H7 (cell line): ENCODE measurements around the gene NEBL. TPM values are rescaled to one million over a fixed set of nuclear protein-coding genes. Genes with fewer than 3 reads are reported as not detected.

Experiments
- DNase-seq: peaks from one replicate; pipeline ENCODE4 v3.0.0; 2012
- H3K27me3 ChIP-seq: 2 replicates; pipeline ENCODE4 v1.6.0; 2011; ENCODE audit warnings: mild to moderate bottlenecking, low read length; ENCODE audit not compliant: control insufficient read depth, insufficient read depth
- H3K36me3 ChIP-seq: replicated peaks from 2 replicates; pipeline ENCODE4 v1.5.1; 2011; ENCODE audit warnings: low read length; ENCODE audit not compliant: control insufficient read depth, insufficient read depth
- H3K4me3 ChIP-seq: 2 replicates; pipeline ENCODE4 v1.5.1; 2011; ENCODE audit warnings: low read depth, mild to moderate bottlenecking, control low read depth, low read length, moderate library complexity; ENCODE audit not compliant: insufficient read depth
- total RNA-seq: library from RNA; depleted of rRNA; stranded (reverse); fragments of >200 nt; shearing (Covaris generic); gene quantifications from 2 replicates; pipeline ENCODE4 v1.2.3, GENCODE V29; 2014

Gene NEBL
- total RNA-seq, 1 experiment from 2014 or later: 9.0 TPM

DNA sequence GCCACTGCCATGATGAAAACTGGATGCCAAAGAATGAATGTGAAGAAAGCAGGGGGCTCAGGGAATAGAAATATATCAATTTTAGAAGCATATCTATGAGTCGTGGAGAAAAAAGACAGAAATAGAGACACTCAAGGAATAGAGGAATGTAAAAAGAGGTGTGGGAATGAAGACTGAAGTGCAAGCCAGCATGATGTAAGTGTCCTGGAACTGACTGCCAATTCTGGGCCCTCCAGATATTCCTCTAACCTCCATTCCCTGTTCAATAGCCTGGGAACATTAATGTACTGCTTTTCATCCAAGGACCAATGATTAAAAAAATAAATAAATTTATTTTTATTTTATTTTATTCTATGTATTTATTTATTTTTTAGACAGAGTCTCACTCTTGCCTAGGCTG, 40.6 kb downstream of the NEBL start:
- Histone ChIP-seq H3K27me3 (no peaks in the 10 kb centered on the region), H3K4me3 (no peak overlapping the region), H3K36me3 (no peaks in the 10 kb centered on the region)
- no peak for DNase-seq

DNA sequence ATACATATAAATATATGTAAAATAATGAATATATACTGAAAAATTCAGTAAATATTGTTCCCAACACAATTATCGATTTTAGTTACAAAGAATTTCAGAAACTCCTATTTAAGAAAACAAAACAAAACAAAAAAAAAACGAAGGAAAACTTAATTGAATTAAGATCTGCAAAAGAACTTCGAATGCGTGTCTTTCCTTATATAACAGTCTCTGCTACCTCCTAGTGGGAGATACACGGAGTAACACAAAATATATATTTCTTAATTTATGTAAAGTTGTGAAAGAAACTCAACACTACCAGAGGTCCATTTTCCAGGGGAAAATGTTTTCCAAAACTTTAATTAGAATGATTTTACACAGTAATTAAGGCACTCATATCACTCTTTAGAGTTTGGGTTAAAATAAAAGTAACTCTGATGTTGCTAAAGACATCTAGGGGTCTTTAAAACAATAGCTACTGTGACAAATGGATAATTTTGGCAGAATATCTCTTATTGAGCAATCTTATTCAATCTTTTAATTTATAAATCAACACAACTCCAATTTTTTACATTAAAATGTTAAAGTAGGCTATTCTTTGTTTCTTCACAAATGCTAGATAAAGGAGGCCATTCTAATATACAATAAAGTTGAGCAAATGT, 41.6 kb downstream of the NEBL start:
- no peaks in the 10 kb centered on the region for H3K27me3 ChIP-seq
- no peaks in the 10 kb centered on the region for H3K36me3 ChIP-seq
- no peak overlapping the region for H3K4me3 ChIP-seq
- no peak for DNase-seq

- Histone ChIP-seq H3K4me3 (no peak overlapping the region), H3K36me3 (no peaks in the 10 kb centered on the region), H3K27me3 (no peaks in the 10 kb centered on the region)
- no peak for DNase-seq
Measured at GRCh38 chr10:20853276-20853675, 43.8 kb downstream of the NEBL start.

GRCh38 chr10:20852303-20852702, 44.8 kb downstream of the NEBL start:
- Histone ChIP-seq H3K27me3 (no peaks in the 10 kb centered on the region), H3K36me3 (no peaks in the 10 kb centered on the region), H3K4me3 (no peak overlapping the region)
- DNase-seq: no peak

DNA sequence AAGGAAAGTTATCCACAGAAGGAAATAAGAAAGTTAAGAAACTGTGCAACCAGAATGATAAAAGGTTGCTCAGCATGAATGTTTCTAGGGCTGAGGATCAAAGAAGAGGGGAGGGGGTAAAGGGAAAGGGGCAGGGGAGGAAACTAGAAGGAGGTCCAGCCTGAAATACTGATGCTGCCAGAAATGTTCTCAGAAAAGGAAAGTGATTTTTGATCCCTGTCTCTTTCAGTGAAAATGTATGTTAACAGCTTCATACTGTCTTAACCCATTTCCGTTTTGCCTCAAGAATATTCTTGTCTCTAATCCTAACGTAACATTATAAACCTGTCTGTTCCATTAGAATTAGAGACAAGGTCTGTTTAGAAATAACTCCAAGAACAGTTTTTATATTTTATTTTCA, 49.6 kb downstream of the NEBL start:
- no peaks in the 10 kb centered on the region for H3K36me3 ChIP-seq
- no peak for DNase-seq
- no peak overlapping the region for H3K4me3 ChIP-seq
- no peaks in the 10 kb centered on the region for H3K27me3 ChIP-seq

- DNase-seq: no peak
- no peaks in the 10 kb centered on the region for H3K36me3 ChIP-seq
- no peak overlapping the region for H3K4me3 ChIP-seq
- no peaks in the 10 kb centered on the region for H3K27me3 ChIP-seq
Measured at GRCh38 chr10:20846263-20846662, 50.8 kb downstream of the NEBL start.

DNA sequence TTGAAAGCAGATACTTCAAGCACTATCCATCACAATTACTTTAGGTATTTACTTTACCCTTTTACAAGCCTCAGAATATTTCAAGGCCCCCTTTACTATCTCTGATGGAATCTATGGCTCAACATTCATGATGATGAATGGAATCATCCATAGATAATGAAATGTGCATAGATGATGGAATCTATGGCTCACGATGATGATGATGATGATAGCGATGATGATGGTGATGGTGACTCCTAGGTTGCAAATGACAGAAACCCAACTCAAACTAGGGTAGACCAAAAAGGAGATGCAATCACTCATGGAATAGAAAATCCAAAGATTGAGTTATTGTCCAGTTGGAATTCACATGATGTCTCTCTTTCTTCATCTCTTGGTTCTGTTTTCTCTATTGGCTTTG, 55.7 kb downstream of the NEBL start:
- no peaks in the 10 kb centered on the region for H3K36me3 ChIP-seq
- no peaks in the 10 kb centered on the region for H3K27me3 ChIP-seq
- H3K4me3 ChIP-seq: no peak overlapping the region
- no peak for DNase-seq

DNA sequence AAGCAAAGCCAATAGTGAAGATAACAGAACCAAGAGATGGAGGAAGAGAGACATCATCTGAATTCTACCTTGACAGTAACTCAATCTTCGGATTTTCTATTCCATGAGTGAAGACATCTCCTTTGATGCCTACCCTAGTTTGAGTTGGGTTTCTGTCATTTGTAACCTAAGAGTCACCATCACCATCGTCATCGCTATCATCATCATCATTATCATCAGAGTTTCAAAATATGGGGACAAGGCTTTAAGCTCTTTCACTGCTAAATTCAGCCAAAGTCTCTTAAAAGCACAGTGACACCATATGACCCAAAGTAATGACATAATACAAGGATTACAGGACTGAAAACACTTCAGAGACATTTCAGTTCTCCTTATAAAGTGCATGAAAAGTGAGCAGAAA, 57.2 kb downstream of the NEBL start:
- no peaks in the 10 kb centered on the region for H3K36me3 ChIP-seq
- no peak for DNase-seq
- H3K27me3 ChIP-seq: no peaks in the 10 kb centered on the region
- no peak overlapping the region for H3K4me3 ChIP-seq

- DNase-seq: no peak
- no peak overlapping the region for H3K4me3 ChIP-seq
- no peaks in the 10 kb centered on the region for H3K36me3 ChIP-seq
- H3K27me3 ChIP-seq: no peaks in the 10 kb centered on the region
Measured at GRCh38 chr10:20839141-20839540, 58.0 kb downstream of the NEBL start.

DNA sequence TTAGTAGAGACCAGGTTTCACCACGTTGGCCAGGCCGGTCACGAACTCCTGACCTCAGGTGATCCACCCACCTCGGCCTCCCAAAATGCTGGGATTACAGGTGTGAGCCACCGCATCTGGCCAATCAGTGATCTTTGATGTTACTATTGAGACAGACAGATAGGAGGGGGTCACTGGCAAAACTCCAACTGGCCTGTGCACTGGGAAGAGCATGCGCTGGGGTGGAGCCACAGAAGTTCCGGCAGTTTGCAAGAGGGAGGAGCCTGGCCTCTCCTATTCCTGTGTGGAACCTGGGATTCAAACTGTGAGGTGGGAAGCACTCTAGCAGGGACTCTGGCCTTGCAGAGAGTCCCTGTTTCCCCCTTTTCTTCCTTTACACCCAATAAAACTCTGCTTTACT, 60.7 kb downstream of the NEBL start:
- H3K4me3 ChIP-seq: no peak overlapping the region
- H3K36me3 ChIP-seq: no peaks in the 10 kb centered on the region
- no peak for DNase-seq
- no peaks in the 10 kb centered on the region for H3K27me3 ChIP-seq

GRCh38 chr10:20835335-20835734, 61.8 kb downstream of the NEBL start:
- no peaks in the 10 kb centered on the region for H3K36me3 ChIP-seq
- DNase-seq: no peak

GRCh38 chr10:20834825-20835224, 62.3 kb downstream of the NEBL start:
- H3K27me3 ChIP-seq: no peaks in the 10 kb centered on the region
- no peaks in the 10 kb centered on the region for H3K36me3 ChIP-seq
- DNase-seq: no peak
- no peak overlapping the region for H3K4me3 ChIP-seq

More at GRCh38 chr10:20835335-20835734, 61.8 kb downstream of the NEBL start:
- Histone ChIP-seq H3K27me3 (no peaks in the 10 kb centered on the region), H3K4me3 (no peak overlapping the region)

DNA sequence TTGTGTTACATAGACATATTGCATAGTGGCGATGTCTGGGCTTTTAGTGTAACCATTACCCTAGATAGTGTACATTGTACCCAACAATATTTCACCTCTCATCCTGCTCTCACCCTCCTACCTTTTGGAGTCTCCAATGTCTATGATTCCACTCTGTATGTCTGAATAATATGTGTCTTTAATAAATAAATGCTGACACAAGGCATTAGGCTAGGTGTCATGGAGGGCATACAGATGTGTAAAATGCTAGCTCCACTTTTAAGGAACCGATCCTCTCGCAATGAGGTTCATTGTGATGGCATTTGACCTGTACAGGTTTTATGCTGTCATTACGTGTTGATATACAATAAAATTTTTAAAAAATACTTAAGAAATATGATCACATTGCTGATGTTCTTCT, 74.3 kb downstream of the NEBL start:
- Histone ChIP-seq H3K27me3 (no peaks in the 10 kb centered on the region), H3K4me3 (no peak overlapping the region), H3K36me3 (no peaks in the 10 kb centered on the region; the same call in 1 of the 2 replicates)
- DNase-seq: no peak

DNA sequence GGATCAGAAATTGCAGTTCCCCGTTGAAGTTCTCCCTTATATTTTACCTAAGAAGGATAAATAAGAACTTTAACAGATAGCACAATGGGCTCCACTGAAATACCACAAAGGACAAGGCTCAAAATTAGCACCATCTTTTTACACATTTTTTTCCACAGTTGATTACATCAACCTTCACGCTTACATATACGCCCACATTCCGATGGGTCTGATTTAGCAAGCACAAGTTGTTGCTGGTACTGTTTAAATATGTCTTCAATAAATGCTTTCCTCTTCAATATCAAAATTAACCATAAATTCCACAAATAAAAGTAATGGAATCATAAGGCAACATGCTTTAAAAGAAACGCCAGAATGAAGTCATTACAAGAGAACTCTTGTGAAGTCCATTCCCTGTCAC, 79.5 kb downstream of the NEBL start:
- no peak for DNase-seq
- Histone ChIP-seq H3K4me3 (no peak overlapping the region), H3K36me3 (no peaks in the 10 kb centered on the region; the same call in 1 of the 2 replicates), H3K27me3 (no peaks in the 10 kb centered on the region)

- H3K4me3 ChIP-seq: no peak overlapping the region
- no peaks in the 10 kb centered on the region for H3K36me3 ChIP-seq
- DNase-seq: no peak
- no peaks in the 10 kb centered on the region for H3K27me3 ChIP-seq
Measured at GRCh38 chr10:20817116-20817515, 80.0 kb downstream of the NEBL start.

GRCh38 chr10:20814116-20814515, 83.0 kb downstream of the NEBL start:
- DNase-seq: no peak
- no peaks in the 10 kb centered on the region for H3K36me3 ChIP-seq
- no peaks in the 10 kb centered on the region for H3K27me3 ChIP-seq
- H3K4me3 ChIP-seq: no peak overlapping the region
